HG03439 (cell line): Measurements from ENCODE around the gene DRC7.

Experiments
- ATAC-seq: cut with Tn5 transposase; IDR thresholded peaks from one replicate; pipeline ENCODE4 v1.9.1; 2021; ENCODE audit warnings: mild to moderate bottlenecking, moderate library complexity; ENCODE audit not compliant: unreplicated experiment

The DRC7 gene

GRCh38 chr16:57759541-57760356 is 65.1 kb downstream of the DRC7 start:
- ATAC-seq = no peak

GRCh38 chr16:57760357-57761160 is 66.0 kb downstream of the DRC7 start:
- no peak for ATAC-seq

- ATAC-seq = no peak
These were observed 66.7 kb downstream of the DRC7 start for GRCh38 chr16:57761301-57761700.

- ATAC-seq = no peak
These were observed 67.4 kb downstream of the DRC7 start for GRCh38 chr16:57761957-57762356.

GRCh38 chr16:57762365-57763040 is 67.9 kb downstream of the DRC7 start:
- ATAC-seq = no peak

- ATAC-seq = no peak
These were observed 68.8 kb downstream of the DRC7 start for GRCh38 chr16:57763285-57764005.

- ATAC-seq = no peak
These were observed 69.4 kb downstream of the DRC7 start for GRCh38 chr16:57764006-57764340.

- peak; percentile 39 for ATAC-seq
These were observed 69.9 kb downstream of the DRC7 start for GRCh38 chr16:57764341-57765159.

GRCh38 chr16:57765160-57765728 is 70.6 kb downstream of the DRC7 start:
- no peak for ATAC-seq

GRCh38 chr16:57766714-57767348 is 72.2 kb downstream of the DRC7 start:
- ATAC-seq = no peak

- ATAC-seq = no peak
These were observed 75.0 kb downstream of the DRC7 start for GRCh38 chr16:57769541-57770145.

- no peak for ATAC-seq
These were observed 75.8 kb downstream of the DRC7 start for GRCh38 chr16:57770361-57770760.

- ATAC-seq = no peak
These were observed 76.7 kb downstream of the DRC7 start for GRCh38 chr16:57771141-57771785.

- no peak for ATAC-seq
These were observed 78.4 kb downstream of the DRC7 start for GRCh38 chr16:57773019-57773418.

GRCh38 chr16:57773655-57774295 is 79.2 kb downstream of the DRC7 start:
- no peak for ATAC-seq

GRCh38 chr16:57774705-57775285 is 80.2 kb downstream of the DRC7 start:
- no peak for ATAC-seq

GRCh38 chr16:57775661-57776469 is 81.3 kb downstream of the DRC7 start:
- ATAC-seq = no peak
